Right hindlimb (tissue), 1 donor: Measurements from ENCODE around the gene TECRL.

Experiments used
- DNase-seq: peaks from one replicate; pipeline ENCODE4 v3.0.0-alpha.2; 2018

The TECRL gene

GRCh38 chr4:64409300-64409699 lies at the start of gene TECRL:
TECRL (minus strand) TSS chr4:64409450; CDS start chr4:64409351, 99 bp downstream.
- no peak for DNase-seq

DNA sequence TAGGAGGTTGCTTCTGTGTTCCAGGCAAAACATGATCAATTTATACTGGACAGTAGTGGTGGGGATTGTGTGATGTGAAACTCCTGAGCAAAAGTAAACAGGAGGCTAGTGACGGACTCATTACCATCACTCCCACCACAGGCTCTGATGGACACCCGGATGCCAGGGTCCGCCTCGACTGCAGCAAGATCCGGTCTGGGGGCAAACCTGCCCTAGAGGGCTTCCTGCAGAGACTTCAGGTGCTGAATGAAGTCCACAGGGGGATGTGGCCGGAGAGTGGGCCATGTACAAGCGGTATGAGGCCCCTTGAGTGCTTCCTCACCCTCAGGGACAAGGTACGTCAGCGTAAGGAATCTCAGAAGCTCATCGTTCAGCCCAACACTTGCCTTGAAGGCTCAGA lies 23.4 kb upstream of the TECRL start:
- no peak for DNase-seq

GRCh38 chr4:64430933-64431332 lies 21.7 kb upstream of the TECRL start:
- DNase-seq, result no peak

- DNase-seq, result no peak
Measured at GRCh38 chr4:64417974-64418373, 8.7 kb upstream of the TECRL start.

DNA sequence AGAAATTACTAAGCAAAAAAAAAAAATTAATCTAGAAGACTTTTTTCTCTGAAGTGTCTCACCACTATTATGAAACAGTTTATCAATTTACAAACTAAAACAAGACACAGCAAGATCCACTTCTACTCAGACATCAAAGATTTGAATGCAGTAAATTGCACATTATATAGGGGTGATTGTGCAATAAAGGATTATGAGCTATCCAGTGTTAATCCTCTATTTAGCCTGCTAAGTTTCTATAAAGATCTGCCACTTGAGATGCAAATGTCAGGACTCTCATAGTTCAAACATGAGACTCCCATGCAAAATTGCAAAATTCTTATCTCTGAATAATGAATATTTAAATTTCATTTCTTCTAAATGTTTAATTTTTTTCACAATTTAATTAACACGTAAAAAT lies 2.2 kb downstream of the TECRL start:
- no peak for DNase-seq

DNA sequence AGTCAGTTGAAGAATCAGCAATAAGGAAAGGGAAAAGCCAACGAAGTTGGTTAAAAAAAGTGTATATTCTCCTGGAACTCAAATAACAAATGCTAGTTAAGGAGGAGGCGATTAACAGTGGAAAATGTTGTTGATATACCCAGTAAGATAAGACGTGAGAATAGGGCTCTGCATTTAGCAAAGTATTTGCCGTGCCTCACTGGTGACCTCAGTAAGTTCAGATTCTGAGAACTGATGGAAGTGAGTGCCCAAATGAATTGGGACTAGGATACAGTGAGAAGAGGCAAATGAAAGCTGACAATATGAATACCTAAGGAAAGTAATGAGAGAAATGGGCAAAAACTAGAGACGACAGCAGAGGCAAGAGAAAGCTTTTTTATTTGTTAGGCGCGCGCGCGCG lies 3.5 kb downstream of the TECRL start:
- DNase-seq, result no peak

- no peak for DNase-seq
Measured at GRCh38 chr4:64402684-64403083, 6.6 kb downstream of the TECRL start.

- no peak for DNase-seq
Measured at GRCh38 chr4:64399313-64400109, 9.7 kb downstream of the TECRL start.

DNA sequence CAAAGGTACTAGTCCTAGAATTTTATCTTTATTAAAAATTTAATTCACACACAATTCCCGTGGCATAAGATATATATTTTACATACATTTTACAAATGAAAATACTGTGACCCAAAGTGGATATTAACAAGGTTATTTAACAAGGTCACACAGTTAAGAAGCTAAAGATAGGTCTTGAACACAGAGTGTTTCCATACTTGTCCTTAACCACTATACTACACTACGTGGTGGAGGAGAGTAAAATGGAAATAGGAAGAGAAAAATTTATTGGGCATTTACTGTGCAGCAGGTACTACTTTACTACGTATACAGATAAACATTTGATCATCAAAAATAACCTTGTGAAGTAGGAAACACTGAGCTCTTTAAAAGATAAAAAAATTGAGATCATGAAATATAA lies 14.8 kb downstream of the TECRL start:
- no peak for DNase-seq

GRCh38 chr4:64388252-64388651 lies 21.0 kb downstream of the TECRL start:
- DNase-seq, result no peak

DNA sequence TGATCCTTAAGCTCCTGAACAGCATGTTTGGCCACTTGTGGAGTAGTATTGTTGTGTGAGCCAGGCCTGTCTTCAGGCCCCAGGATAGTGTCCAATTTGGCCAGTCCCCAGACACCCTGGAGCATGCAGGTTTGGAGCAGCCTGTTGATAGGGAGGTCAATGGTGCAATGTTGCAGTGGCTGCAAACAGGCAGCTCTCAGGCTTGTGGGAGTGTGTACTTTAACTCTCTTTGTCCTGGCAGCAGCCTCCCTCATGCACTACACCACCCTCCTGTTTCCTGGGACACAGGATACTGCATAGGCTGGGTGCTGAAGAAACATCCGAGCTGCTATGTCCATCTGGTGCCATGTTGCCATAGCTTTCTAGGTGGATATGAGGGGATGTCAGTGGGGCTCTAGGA lies 24.0 kb downstream of the TECRL start:
- no peak for DNase-seq

DNA sequence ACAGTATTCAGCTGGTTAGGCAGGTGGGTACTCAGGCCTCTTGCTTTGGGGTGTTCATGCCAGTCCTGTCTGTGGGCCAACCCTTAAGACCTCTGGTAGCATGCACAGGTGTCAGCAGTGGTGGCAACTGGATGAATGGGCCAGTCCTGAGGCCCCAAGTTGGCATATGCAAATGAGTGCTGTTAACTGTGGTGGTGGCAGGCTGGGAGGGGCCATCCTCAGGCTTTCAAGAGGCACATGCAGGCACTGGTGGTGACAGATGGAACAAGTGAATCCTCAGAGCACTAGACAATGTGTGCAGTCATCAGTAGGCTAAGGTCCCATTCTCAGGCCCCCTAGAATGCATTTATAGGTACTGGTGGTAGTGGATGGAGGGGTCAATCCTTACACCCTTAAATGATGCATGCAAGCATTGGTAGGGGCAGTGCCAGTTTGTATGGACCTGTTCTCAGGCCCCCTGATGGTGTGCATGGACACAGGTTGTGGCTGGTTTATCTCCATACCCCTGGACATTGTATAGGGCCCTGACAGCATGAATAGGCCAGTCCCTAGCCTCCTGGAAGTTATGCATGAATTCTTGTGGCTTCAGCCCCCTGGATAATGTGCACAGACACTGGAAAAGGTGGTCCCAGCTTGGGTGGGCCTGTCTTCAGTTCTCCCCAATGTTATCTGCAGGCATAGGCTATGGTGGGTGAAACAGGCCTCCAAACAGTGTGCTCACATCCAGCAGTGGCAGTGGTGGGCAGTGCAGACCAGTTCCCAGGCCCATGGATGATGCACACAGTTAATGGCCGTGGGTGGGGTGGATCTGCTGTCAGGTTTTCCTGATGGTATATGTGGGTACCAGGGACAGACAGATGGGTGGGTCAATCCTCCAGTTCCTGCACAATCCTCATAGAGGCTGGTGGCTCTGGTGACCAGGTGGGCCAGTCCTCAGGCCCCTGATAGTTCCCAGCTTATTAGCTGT lies 24.7 kb downstream of the TECRL start:
- no peak for DNase-seq

DNA sequence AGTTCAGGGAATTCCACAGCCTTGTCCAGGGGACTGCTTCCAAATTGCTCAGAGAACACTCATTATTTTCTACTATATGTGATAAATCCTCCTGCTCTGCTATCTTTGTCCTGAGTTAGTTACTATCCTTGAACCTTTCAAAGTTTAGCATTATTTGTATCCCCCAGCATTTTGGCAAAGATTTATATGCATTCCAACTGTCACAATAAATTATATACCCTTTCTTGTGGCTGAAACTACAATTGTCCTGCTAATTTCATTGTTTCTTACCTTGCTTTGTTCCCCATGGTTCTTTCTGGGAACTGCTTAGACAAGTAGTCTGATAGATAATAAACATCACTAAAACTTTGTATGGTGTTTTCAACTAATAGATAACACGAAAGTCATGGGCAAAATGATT lies 40.5 kb downstream of the TECRL start:
- no peak for DNase-seq

DNA sequence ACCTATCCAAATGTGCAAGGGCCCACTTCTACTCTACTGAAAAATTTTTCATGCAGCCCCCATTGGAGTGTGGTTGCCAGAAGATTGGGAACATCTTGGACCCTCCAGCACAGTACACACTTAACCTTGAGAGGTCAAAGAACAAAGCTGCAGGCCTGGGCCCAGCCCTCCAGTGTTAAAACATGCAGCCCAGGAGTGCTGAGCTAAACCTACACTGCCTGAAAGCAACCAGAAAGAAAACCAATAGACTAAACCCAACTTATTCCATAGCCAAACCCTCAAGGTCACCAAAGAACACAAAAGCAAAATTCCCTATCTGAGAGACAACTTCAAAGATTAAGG lies 47.9 kb downstream of the TECRL start:
- DNase-seq, result no peak

DNA sequence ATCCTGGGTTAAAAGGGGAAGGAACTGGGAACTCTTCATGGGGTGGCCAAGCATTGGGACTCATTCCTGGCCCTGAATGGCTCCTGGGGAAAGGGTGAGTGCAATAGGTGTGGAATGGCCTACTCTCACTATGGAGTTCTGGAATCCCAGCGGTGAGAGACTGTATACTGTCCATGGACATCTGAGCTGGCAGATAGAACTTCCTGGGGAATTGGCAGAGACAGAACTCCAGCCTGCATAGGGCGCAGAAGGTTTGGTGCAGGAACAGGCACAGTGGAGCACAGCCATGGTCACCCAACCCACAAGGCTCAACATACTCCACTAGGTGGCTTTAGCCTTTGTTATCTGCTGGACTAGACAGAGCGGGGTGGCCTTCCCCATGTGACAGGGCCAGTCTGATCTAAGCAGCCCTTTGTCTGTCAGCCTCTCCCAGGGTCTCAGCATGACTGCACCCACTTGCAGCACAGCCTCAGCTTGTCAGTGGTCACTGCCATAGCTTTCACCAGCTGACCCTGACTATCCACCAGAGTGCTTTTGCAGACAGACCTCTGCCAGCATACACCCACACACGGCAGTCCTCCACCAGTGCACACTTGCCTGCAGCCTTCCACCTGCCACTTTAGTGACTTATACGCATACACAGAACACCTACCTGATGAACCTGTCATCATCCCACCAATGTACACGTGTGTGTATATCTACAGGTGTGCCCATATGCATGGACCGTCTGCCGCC lies 48.4 kb downstream of the TECRL start:
- DNase-seq, result no peak

DNA sequence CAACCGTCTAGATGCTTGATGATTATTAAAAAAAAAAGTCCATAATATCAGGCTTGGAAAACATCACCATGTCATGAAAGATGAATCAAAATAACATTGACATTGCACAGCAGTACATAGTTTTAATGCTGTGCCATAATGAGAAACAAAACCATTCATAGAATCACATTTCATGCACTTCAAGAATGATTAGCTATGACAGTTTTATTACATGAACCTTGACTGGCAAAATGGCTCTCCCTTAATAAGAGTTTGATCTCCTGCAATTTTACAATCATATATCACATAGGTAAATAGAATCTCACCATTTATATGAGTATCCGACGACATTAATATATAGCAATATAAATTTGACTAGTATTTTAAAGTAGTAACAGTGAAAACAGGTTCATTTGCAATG lies 49.8 kb downstream of the TECRL start:
- no peak for DNase-seq

DNA sequence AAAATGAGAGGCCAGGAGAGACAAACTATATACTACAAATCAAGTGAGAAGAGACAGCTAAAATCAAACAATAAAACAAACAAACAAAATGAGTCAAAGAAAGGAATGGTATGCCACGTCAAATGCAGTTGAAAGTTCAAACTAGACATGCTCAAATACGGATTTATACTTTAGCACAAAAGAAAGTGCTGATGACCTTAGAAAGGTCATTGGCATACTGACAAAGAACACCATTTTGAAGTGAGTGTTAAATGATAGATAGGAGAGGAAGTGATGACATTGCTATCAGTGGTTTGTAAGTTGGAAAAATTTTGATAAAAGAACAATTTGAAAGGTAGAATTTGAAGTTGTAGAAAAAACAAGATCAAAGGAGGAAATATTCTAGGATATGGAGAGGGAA lies 55.3 kb downstream of the TECRL start:
- no peak for DNase-seq

GRCh38 chr4:64341711-64342110 lies 67.5 kb downstream of the TECRL start:
- DNase-seq, result no peak

GRCh38 chr4:64340218-64341110 lies 68.8 kb downstream of the TECRL start:
- peak; percentile 40 for DNase-seq

DNA sequence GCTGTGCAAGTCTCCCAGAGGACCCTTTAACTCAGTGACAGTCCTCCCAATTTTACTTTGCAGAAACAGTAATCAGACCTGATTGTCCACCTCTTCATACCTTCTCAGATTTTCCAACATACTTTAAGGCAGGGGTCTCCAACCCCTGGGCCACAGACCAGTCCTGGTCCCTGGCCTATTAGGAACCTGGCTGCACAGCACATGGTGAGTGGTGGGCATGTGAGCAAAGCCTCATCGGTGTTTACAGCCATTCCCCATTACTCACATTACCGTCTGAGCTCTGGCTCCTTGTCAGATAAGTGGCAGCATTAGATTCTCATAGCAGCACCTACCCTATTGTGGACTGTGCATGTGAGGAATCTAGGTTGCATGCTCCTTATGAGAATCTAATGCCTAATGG lies 74.3 kb downstream of the TECRL start:
- DNase-seq, result no peak

- no peak for DNase-seq
Measured at GRCh38 chr4:64330143-64330542, 79.1 kb downstream of the TECRL start.

GRCh38 chr4:64327237-64327636 lies 82.0 kb downstream of the TECRL start:
- no peak for DNase-seq
